Peyer's patch (tissue), 4 donors: ENCODE measurements around the gene ITPKB.

Experiments used
- POLR2A ChIP-seq, 2 donors: fragments of 450-650 bp; IDR thresholded peaks; one replicate each; pipeline ENCODE4 v1.5.1; 2017; ENCODE audit warnings: antibody characterized with exemption in 2 of 2, mild to moderate bottlenecking in 2 of 2, moderate library complexity in 2 of 2
- TF ChIP-seq, protein P1 (sequence below), 6 experiments: fragments of 450-650 bp in 4 of 6; fragments of 200-600 bp in 2 of 6; sonication (generic) in 1 of 6; IDR thresholded peaks; one replicate each; pipeline ENCODE4 v1.5.1; 2017 to 2019; ENCODE audit warnings: antibody characterized with exemption in 6 of 6, mild to moderate bottlenecking in 3 of 6, moderate library complexity in 1 of 6

DNA sequence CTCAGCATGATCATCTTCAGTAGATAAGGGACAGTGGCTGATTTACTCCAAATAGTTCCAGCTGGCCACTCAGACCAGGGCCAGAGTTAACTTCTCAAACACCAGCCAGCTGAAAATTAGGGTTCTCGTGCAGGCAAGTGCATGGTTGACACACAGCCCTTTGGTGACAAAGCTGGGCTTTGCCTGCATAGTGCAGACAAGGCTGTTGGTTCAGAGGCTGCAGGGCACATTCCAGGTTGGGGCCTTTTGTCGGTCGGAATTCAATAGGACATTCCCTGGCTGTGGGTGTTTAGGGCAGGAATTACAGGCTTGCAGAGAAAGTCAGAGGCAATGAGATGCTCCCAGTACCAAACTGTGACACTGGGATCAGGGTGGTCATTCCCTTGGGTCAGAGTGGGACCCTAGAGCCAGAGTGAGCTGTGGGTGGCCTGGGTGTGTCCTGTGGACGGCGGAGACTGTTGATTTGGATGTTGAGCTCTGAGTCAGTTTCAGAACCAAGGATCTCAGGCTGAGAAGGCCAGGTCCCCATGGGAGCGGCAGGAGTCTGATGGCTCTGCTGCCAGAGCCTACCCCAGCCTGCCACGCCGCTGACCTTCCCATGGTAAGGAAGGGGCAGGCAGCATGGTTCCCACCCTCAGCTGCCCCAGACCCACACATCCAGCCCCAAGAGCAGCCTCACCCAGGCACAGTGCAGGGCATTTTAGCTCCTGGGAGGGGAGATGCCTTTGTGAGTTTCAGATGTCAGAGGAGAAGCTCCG is 134.3 kb downstream of the ITPKB start:
- TF ChIP-seq, protein P1, sequence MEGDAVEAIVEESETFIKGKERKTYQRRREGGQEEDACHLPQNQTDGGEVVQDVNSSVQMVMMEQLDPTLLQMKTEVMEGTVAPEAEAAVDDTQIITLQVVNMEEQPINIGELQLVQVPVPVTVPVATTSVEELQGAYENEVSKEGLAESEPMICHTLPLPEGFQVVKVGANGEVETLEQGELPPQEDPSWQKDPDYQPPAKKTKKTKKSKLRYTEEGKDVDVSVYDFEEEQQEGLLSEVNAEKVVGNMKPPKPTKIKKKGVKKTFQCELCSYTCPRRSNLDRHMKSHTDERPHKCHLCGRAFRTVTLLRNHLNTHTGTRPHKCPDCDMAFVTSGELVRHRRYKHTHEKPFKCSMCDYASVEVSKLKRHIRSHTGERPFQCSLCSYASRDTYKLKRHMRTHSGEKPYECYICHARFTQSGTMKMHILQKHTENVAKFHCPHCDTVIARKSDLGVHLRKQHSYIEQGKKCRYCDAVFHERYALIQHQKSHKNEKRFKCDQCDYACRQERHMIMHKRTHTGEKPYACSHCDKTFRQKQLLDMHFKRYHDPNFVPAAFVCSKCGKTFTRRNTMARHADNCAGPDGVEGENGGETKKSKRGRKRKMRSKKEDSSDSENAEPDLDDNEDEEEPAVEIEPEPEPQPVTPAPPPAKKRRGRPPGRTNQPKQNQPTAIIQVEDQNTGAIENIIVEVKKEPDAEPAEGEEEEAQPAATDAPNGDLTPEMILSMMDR (IDR thresholded peaks at IDR 0.05): no peak
- no peak for TF ChIP-seq POLR2A (IDR thresholded peaks at IDR 0.05)
